H1 (cell line): Measurements from ENCODE around the gene USP10. TPM values are rescaled to one million over a fixed set of nuclear protein-coding genes. Genes with fewer than 3 reads are reported as not detected.

Source experiments
- CHD1 ChIP-seq: IDR thresholded peaks from 2 replicates; pipeline ENCODE4 v1.6.1; 2012; ENCODE audit warnings: low read depth, low read length, improper control_type of control experiment
- CHD2 ChIP-seq: IDR thresholded peaks from 2 replicates; pipeline ENCODE4 v1.6.1; 2012; ENCODE audit warnings: low read length, improper control_type of control experiment
- POLR2A ChIP-seq, 2 experiments: IDR thresholded peaks; 1 replicate in 1 of 2; 2 replicates in 1 of 2; pipeline ENCODE4 v1.6.1; 2011; ENCODE audit warnings: low read depth in 2 of 2, low read length in 2 of 2, mild to moderate bottlenecking in 2 of 2; ENCODE audit errors: control extremely low read depth in 1 of 2
- SIRT6 ChIP-seq: IDR thresholded peaks from one replicate; pipeline ENCODE4 v1.7.1; 2012; ENCODE audit warnings: low read length, inconsistent platforms
- TAF1 ChIP-seq: IDR thresholded peaks from 2 replicates; pipeline ENCODE4 v1.6.1; 2011; ENCODE audit warnings: mild to moderate bottlenecking, low read depth, low read length
- polyA plus RNA-seq, 7 experiments: library from polyadenylated mRNA; depleted of rRNA in 3 of 7; stranded (reverse) in 5 of 7; unstranded in 2 of 7; fragments of >200 nt in 5 of 7; fragments of 200-250 nt in 2 of 7; gene quantifications; 1 replicate in 5 of 7; 2 replicates in 1 of 7; 4 replicates in 1 of 7; pipeline versions ENCODE4 v1.2.1 to v1.2.3, GENCODE V29; 2011 to 2013; ENCODE audit warnings: missing spikeins in 2 of 7, mixed read lengths in 2 of 7
- total RNA-seq: library from RNA; stranded (reverse); fragmentation: NEBNext Ultra II Directional; extraction: Animal tissue kit (Norgen Biotek cat#: 25700); gene quantifications from 2 replicates; pipeline ENCODE4 v1.2.1, GENCODE V29; 2021

USP10 gene
- total and polyA plus RNA-seq, 2 of the 8 experiments (the other 6 are each of a cell fraction or from before 2014, with no cell fraction given) = 171 to 195 TPM

- TF ChIP-seq CHD2 = no peak
- no peak for TF ChIP-seq SIRT6
- TF ChIP-seq TAF1 = no peak
- no peak for TF ChIP-seq POLR2A (IDR thresholded peaks at IDR 0.05; ENCODE audit: control extremely low read depth in 1 of 2, low read depth in 2 of 2, low read length in 2 of 2)
- no peak for TF ChIP-seq CHD1
These were observed 25.8 kb downstream of the USP10 start (continued) for GRCh38 chr16:84725481-84726078.
